ENCODE results near the gene VWF.
"Not testable (repeated sequence)": the region's sequence is repeated elsewhere in the genome, so short reads cannot be mapped to it uniquely, and the experiment has no call there.

Gene VWF

DNA sequence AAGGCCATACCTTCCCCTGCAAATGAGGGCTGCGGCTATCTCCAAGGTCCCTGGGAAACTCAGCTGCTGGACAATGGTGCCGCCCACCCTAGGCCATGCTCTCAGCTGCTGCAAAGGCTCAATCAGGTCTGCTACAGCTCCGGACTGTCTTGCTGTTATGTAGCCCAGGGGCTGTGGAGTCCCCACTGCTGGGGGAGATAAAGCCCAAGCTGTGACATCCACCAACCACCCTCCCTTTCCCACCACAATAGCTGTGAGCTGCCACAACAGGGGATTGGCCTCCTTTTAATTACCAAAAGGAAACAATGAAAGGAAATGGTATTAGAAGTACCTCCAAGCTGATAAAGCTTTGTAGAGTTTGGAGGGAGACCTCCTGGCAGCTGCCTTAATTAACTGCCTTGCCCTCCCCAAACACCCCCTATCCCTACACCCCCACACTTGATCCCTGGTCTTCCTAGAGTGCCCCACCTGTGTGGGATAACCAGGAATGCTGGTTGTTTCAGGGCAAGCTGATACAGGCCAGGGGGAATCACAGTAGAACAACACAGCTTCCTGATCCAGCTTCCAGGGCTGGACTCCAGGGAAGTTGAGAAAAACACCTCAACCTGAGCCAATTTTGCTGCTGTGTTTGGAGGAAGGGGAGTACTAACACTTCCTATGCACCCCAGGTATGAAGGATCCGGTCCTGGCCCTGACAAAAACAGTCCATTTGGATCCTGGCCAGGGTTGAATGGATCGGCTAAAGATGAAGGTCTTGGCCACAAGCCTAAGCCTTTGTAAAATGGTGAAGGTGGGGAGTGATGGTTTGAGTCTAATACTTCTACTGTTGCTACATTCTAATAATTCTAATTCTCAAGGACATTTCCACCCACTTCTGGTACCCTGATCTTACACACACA lies at the start of gene VWF:
Gene VWF, minus strand, starts transcription at position 260 of the 899 bp plus-strand sequence. CDS start 1,474 bp downstream, outside the sequence.
- DNase-seq: no peak

DNA sequence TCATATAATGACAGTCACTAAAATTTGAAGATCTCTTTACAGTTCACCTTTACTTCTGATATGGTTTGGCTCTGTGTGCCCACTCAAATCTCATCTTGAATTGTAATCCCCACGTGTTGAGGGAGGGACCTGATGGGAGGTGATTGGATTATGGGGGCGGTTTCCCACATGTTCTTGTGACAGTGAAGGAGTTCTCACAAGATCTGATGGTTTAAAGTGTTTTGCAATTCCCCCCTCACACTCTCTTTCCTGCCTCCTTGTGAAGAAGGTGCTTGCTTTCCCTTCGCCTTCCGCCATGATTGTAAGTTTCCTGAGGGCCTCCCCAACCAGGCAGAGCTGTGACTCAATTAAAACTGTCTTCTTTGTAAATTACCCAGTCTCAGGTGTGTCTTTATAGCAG lies 48.4 kb upstream of the VWF start:
- DNase-seq: no peak

DNA sequence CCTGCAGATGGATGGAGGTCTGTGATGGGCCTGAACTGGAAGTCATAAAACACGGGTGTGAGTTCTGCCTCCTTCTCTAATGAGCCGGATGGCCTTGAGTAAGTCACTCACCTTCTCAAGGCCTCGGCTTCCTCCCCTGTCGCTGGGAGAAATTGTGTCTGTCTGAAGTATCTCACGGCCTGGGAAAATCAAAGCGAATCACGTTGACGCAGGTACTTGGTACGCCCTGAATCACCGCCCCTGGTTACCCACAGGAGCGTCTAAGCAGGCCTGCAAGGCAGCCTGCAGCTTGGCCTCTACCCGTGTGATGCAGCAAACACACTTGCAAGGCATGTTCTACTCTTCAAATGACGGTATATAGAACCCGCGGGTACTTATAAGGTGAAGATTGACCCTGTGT lies 47.6 kb upstream of the VWF start:
- no peak for DNase-seq

DNA sequence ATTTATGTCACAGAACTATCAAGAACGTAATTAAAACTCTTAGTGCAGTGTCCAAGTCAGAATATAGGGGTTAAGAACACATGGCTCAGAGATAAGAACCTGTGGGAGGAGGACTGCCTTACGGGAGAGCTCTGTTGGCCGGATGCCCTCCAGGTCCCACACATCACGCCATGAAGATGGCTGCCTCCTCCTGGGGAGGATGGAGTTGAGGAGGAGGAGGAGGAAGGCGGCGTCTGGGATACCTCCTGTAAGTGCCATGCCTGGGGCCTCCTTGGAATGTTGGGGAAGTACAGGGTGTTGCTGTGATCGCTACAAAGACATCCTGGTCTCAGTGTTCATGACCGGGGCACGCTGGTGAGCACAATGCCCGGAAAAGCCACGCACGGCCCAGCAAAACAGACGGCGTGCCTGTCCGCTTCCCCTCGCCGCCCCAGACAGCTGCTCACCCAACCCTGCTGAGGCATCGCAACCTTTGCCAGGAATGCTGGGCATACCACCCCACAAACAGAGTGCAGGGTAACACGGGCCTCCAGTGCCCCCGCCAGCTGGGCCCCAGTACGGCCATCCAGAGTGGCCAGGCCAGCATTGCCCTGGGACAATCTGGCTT lies 47.0 kb upstream of the VWF start:
- no peak for DNase-seq

DNA sequence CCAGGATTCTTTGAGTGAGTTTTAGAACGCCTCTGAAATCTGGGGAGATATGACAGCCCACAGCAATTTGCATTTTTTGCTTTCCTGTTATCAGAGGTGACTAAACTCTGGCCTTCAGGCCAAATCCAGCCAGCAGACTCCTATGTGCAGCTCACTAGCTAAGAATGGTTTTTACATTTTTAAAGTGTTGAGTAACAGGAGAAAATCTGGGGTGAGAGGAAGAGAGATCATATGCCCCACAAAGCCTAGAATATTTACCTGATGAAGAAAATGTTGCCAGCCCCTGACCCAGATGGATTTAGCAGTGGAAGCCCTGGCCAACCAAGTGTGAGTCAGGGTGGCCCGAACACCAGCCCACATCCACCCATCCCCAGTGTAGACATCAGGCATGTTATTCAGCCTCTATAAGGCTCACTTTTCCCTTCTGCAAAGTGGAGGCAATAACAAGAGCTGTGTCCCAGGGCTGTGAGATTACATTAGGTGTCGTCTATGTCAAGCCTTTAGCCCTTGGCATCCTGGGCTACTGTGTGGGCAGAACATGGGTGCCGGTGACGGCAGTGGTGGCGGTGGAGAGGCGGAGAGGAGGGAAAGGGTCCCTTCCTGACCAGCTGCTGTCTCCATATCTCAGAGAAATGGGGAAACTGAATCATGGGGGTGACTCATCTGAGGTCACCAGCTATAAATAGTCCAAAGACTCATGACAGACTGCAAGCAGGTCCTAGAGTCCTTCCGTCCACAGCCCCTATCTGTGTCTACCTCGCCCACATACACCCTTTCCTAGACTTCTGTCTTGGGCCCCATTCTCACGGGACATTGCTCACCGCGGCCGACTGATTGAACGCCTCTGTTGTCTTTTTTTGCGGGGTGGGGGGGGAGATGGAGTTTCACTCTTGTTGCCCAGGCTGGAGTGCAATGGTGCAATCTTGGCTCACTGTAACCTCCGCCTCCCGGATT lies 43.1 kb upstream of the VWF start:
- peak; percentile 97 for DNase-seq

DNA sequence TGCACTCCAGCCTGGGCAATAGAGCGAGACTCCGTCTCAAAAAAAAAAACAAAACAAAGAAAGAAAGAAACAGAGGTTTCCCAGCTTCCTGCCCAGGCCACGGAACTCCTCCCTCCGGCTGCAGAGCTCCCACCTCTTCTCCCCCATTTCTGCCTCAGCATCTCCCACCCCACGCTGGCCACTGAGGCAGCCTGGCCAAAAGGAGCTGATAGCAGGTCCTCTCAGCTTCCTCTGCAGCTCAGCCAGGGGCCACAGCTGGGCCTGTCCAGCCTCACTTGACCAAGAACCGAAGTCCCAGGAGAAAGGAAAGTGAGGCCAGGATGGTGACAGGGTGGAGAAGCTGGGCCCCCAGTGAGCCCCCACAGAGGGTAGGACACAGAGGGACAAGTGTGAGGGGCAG lies 42.3 kb upstream of the VWF start:
- no peak for DNase-seq

DNA sequence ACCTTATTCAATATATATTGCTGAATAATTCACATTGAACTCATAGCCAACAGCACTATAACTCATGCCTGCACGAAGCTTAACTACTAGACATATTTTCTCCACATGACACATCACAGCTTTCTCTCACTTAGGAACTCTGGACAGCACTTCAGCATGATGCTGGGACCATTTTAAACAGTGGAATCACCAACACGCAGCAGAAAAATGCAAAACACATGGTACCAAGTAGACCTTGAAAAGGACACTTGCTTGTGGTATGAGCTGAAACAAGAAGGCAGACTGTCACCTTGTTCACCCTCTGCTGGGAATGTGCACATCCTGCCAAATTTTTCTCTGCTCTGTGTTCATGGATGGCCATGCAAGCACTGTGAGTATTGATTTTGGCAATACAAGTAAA lies 40.9 kb upstream of the VWF start:
- no peak for DNase-seq

DNA sequence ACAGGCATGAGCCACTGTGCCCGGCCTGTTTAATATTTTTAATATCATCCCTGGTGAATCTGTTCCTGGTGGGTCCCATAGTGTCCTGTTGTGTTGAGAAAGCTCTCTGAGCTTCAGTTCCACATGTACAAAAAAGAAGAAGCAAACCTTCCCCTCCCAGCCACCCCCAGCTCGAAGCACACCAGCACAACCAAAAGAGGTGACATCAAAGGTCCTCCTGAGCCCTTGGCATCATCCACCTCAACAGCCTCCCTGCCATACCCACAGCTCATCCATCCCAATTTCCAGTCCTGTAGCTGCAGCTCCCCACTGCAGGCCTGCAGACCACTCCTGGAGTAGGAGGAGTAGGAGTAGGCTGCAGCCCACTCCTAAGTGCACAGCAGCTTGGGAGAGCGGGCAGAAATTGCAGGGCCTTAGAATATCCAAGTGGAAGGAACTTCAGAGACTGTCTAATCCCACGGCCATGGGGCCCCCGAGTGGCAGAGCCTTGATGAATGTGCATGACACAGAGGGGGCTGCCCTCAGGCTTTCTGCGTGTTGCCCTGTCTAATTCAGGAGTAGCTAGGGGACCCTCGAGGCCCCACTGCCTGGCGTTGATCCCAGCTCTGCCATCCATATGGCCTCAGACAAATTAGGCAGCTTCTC lies 39.1 kb upstream of the VWF start:
- DNase-seq: no peak

DNA sequence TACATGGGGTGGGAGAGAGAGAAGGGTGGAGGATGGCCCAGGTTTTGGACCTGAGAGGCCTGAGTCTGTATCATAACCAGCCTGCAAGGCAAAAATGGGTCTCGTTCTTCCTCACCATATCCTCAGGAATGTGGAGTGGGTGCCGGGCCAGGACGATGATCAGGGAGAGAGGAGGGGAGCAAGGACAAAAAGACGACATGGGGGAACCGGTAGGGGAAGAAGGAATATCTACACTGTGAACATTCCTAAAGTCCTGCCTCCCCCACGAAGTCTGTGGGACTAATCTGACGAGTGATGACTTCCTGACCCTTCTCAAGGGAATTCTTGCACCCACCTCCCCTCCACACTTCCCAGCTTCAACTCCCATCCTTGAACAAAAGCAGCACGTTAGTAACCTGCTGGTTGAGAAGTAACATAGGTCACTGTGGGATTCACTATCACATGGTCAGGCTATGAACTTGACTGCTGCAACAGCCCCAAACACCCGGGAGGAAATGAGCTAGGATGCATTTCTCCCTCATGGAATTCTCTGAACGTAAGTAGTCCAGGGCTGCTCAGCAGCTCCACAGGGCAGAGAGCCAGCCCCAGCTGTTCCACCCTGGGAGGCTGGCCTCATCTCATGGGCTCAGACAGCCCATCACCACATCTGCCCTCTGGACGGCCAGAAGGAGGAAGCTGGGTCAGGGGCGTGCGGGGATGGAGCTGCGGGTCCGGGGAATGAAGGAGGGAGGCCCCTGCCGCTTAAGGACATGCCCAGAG lies 36.8 kb upstream of the VWF start:
- no peak for DNase-seq

DNA sequence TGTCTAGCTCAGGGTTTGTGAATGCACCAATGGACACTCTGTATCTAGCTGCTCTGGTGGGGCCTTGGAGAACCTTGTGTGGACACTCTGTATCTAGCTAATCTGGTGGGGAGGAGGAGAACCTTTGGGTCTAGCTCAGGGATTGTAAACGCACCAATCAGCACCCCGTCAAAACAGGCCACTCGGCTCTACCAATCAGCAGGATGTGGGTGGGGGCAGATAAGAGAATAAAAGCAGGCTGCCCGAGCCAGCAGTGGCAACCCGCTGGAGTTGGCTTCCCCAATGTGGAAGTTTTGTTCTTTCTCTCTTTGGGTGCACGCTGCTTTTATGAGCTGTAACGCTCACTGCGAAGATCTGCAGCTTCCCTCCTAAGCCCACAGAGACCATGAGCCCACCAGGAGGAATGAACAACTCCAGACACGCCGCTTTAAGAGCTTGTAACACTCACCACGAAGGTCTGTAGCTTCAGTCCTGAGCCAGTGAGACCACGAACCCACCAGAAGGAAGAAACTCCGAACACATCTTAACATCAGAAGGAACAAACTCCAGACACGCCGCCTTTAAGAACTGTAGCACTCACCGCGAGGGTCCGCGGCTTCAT lies 35.7 kb upstream of the VWF start:
- not testable (repeated sequence) for DNase-seq

DNA sequence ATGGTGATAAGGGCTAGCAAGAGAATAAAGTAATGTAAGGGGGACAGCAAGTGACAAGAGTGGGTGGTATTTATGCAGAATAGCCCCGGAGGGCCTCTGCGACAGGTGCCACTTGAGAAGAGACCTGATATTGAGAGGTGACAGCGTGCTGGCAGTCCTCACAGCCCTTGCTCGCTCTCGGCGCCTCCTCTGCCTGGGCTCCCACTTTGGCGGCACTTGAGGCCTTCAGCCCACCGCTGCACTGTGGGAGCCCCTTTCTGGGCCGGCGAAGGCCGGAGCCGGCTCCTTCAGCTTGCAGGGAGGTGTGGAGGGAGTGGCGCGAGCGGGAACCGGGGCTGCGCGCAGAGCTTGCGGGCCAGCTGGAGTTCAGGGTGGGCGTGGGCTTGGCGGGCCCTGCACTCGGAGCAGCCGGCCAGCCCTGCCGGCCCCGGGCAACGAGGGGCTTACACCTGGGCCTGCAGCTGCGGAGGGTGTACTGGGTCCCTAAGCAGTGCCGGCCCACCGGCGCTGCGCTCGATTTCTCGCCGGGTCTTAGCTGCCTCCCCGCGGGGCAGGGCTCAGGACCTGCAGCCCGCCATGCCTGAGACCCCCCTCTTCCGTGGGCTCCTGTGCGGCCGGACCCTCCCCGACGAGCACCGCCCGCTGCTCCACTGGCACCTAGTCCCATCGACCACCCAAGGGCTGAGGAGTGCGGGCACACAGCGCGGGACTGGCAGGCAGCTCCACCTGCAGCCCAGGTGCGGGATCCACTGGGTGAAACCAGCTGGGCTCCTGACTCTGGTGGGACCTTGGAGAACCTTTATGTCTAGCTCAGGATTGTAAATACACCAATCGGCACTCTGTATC lies 34.9 kb upstream of the VWF start:
- DNase-seq: not testable (repeated sequence)

DNA sequence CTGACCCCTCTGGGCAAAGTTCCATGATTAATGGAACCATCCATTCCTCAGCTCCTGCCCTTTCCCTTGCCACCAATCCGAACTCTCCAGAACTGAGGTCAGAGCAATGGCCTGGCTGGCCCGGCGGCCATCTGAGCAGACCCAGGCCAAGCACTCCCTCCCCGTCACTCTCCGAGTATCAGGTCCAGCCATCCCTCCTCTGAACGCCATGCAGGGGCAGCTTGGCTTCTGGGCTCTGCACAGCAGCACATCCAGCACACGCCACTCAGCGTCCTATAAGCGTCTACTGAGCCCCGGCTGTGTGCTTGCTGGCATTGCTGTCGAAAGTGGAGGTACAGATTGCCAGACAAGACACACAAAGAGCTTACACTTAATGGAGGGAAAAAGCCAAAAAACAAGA lies 34.3 kb upstream of the VWF start:
- DNase-seq: no peak

DNA sequence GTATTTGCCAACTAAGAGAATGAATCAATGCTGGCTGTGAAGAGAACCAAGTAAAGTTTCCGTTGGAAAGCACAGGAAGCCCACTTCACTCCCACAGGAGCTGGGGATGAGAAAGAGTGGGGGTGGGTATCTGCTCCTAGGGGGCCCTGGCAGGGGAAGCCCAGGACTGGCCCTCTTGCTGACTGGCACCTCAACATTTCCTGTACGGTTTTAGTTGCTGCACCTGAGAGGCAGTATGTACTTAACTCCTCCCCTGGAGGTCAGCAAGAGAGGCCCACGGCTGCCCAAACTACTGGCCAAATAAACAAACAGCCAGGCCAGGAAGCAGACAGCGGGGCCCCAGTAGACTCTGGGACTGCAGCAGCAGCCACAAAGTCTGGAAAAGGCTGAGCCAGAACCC lies 33.8 kb upstream of the VWF start:
- DNase-seq: no peak

DNA sequence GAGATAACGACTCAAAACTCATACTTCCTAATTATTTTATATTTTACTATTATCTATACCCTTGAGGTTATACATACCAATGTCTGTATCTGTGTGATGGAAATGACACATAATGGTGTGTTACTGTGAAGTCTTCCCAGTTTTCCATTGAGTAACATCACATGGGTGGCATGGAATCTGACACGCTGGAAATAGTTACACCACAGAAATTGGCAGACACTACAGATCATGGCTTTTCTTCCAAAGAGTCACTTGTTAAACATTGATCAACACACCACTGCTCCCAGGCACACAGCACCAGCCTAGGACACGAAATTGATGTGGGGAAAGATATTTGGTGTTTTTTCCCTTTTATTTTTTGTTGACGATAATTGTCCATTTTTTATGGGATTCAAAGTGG lies 33.0 kb upstream of the VWF start:
- DNase-seq: no peak

DNA sequence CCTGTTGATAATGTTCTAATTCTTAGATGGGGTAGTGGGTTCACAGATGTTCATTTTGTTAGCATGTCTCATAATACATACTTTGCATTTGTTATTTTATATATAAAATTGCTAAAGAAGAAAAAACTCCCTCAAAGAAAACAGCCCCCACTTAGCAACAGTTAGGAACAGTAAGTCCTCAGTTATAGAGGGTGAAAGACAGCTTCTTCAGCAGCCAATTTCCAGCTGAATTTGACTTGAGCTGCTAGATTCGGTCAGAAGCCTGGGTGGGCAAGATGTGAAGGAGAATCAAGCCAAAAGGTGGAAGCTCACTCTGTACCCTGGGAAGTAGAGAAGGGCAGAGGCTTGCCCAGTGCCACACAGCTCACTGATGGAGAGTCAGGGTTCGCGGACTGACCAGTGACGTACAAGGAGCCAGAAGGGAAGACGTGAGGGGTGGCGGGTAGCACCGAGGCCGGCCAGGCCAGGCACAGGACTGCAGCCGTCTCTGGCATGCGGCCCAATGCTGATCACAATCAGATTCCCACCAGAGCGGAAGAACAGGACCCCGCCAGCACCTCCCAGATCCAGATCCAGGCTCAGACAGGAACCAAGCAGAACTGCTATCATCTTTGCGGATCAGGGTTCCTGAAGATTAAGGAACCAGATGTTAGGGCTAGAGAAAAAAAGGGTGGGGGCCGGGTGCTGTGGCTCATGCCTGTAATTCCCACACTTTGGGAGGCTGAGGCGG lies 30.4 kb upstream of the VWF start:
- no peak for DNase-seq

DNA sequence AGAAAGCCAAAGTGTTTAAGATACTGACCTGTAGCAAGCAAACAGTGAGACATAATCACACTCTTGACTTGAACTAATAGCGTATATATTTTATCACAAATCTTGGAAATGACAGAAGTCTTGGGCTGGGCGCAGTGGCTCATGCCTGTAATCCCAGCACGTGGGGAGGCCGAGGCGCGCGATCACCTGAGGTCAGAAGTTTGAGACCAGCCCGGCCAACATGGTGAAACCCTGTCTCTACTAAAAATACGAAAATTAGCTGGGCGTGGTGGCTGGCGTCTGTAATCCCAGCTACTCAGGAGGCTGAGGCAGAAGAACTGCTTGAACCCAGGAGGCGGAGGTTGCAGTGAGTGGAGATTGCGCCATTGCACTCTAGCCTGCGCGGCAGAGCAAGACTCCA lies 24.3 kb upstream of the VWF start:
- not testable (repeated sequence) for DNase-seq

DNA sequence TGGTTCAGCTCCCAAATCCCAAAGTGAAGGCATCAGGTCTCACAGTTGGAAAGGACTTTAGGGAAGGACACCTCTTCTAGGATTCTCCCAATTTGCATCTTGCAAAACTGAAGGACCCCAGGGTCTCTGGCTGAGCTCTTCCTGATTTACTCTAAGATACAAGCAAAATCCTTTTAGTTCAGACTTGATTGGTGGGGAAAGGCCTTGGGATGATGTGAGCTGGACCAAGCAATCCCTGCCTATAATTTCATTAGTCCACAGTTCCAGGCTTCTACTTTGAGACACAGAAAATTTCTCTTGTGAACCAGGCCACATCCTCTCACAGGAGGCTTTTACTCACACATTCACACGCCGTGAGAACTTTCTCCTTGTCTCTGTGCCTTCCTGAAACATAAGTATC lies 23.6 kb upstream of the VWF start:
- no peak for DNase-seq

DNA sequence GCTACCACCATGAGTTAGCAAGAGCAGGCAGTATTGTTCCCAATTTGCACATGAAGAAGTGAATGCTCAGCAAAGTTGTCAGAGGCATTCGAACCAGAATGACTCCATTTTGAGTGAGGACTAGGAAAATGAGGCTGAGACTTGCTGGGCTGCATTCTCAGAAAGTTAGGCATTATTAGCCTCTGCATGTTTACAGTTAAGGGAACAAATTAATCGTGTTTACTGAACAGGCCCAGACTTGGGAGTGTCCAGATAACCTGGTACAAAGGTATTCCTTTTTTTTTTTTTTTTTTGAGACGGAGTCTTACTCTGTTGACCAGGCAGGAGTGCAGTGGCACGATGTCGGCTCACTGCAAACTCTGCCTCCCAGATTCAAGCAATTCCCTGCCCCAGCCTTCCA lies 22.5 kb upstream of the VWF start:
- DNase-seq: no peak

DNA sequence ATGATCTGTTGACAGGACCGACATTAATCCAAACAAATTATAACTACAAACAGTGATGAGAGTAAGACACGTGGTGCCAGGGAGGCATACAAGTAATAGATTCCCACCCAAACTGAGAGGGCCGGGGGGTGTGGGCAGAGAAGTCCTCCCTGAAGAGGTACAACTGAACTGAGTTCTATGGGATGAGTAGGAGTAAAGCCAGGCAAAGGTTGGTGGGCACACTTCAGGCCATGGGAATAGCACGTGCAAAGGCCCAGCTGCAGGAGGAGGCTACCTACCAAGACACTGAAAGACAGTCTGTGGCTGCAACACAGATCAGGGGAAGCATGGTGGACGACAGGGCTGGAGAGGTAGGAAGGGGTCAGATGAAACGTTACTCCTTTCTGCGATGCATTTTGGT lies 22.0 kb upstream of the VWF start:
- no peak for DNase-seq

DNA sequence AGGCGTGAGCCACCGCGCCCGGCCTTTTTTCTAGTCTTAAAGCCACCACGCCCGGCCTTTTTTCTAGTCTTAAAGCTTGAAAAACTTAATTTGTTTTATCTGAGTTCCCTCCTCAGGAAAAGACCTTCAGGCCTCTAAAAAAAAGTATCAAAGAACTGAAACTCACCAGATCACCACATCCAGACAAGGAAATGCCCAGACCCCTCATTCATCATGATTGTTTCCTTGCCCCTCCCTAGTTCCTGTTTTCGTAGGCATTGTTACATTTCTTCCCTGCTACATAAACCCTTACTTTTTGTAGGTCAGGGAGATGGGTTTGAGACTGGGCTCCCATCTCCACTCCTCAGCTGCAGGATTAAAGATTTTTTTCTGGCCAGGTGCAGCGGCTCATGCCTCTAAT lies 21.1 kb upstream of the VWF start:
- DNase-seq: peak; percentile 64
